Spleen (tissue), 7 donors: Measurements from ENCODE around the gene DGUOK.

Experiments
- CTCF ChIP-seq, 11 experiments: fragments of 200-600 bp in 7 of 11; fragments of 450-650 bp in 4 of 11; sonication (generic) in 4 of 11; IDR thresholded peaks in 8 of 11; conservative IDR thresholded peaks in 3 of 11; 1 replicate in 7 of 11; 2 replicates in 4 of 11; pipeline versions ENCODE4 v1.4.0 to v1.8.0; 2016 to 2021; ENCODE audit warnings: antibody characterized with exemption in 11 of 11, inconsistent platforms in 4 of 11, mild to moderate bottlenecking in 1 of 11
- POLR2AphosphoS5 ChIP-seq, 3 donors: sonication (generic); formaldehyde crosslinking; IDR thresholded peaks; one replicate each; pipeline ENCODE4 v1.5.1; 2017; ENCODE audit warnings: antibody characterized with exemption in 3 of 3
- donor health status: DM: no; HTN: no; CAD: no; lungs with moderate emphysema.
- donor health status: DM: no; HTN: no; CAD: no.
- donor health status: DM: no; HTN: no; CAD: no.

- TF ChIP-seq CTCF (IDR thresholded peaks at IDR 0.05 in 8 of 11, conservative IDR thresholded peaks at IDR 0.05 in 3 of 11) (no peak), POLR2AphosphoS5 (IDR thresholded peaks at IDR 0.05) (no peak)
These were observed 49.1 kb downstream of the DGUOK start for GRCh38 chr2:73975731-73976130.
